Mucosa of rectum (tissue), 2 donors: ENCODE measurements around the gene ARMS2.

Experiments
- H3K27ac ChIP-seq, 2 donors: one replicate each; pipeline ENCODE4 v1.7.0; 2013; ENCODE audit warnings: inconsistent platforms in 2 of 2, low read depth in 2 of 2, low read length in 2 of 2
- H3K27me3 ChIP-seq, 2 donors: one replicate each; pipeline ENCODE4 v1.7.0; 2013; ENCODE audit warnings: low read length in 2 of 2; ENCODE audit not compliant: control insufficient read depth in 2 of 2, insufficient read depth in 2 of 2
- H3K36me3 ChIP-seq, 2 donors: one replicate each; pipeline ENCODE4 v1.7.0; 2013; ENCODE audit warnings: low read length in 2 of 2; ENCODE audit not compliant: control insufficient read depth in 2 of 2, insufficient read depth in 2 of 2
- H3K4me1 ChIP-seq, 2 donors: one replicate each; pipeline ENCODE4 v1.7.0; 2013; ENCODE audit warnings: low read length in 2 of 2, mild to moderate bottlenecking in 1 of 2; ENCODE audit not compliant: control insufficient read depth in 2 of 2, insufficient read depth in 2 of 2
- H3K4me3 ChIP-seq, 2 donors: one replicate each; pipeline ENCODE4 v1.7.0; 2013; ENCODE audit warnings: low read length in 2 of 2
- H3K9ac ChIP-seq, 2 donors: one replicate each; pipeline ENCODE4 v1.7.0; 2013; ENCODE audit warnings: low read length in 2 of 2, low read depth in 1 of 2, mild to moderate bottlenecking in 1 of 2
- H3K9me3 ChIP-seq, 2 donors: one replicate each; pipeline ENCODE4 v1.7.0; 2013; ENCODE audit warnings: low read length in 2 of 2; ENCODE audit not compliant: control insufficient read depth in 2 of 2
- donor health status: healthy.
- donor health status: Normal muscosa, but diverticular disease.

The ARMS2 gene

GRCh38 chr10:122478971-122479370, 24.5 kb downstream of the ARMS2 start:
- Histone ChIP-seq H3K4me3 (no peak overlapping the region), H3K9ac (no peak overlapping the region), H3K4me1 (peaks cover 0 to 2% of the 10 kb centered on the region in 2 donors)

DNA sequence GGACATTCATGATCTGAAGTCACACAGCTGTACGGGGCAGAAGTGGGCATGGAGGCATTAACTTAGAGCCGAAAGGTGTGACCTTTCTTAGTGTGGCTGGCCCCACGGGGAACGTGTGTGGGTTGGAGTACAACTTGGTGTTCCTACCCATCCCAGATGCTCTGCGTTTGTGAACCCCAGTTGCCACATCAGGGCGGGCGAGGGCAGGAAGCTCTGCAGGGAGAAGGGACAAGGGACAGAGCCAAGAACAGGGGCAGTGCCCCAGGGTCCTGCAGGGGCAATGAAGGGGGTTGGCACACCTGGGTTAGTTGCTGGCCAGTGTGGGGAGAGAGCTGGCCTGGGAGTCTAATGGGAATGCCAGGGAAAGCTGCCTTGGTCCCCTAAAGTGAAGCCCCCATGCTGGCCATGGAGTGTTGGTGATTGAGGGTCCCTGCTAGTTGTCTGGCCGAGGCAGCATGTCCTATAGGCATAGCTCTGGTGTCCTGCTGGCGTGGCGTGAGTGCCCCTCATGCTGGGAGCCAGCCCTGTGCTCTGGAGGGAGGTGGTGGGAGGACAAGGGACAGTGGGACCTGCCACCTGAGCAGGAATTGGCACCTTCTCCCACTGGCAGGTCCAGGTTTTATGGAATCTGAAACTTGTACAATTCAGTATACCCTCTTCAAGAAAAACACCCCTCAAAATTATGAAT, 25.8 kb downstream of the ARMS2 start:
- H3K9ac ChIP-seq = no peak overlapping the region
- peaks cover 0 to 3% of the 10 kb centered on the region in 2 donors for H3K4me1 ChIP-seq
- H3K36me3 ChIP-seq = no peaks in the 10 kb centered on the region
- H3K4me3 ChIP-seq = no peak overlapping the region
- H3K27ac ChIP-seq = no peak overlapping the region
- H3K27me3 ChIP-seq = no peaks in the 10 kb centered on the region
- no peaks in the 10 kb centered on the region for H3K9me3 ChIP-seq

More at GRCh38 chr10:122478971-122479370, 24.5 kb downstream of the ARMS2 start:
- H3K36me3 ChIP-seq = no peaks in the 10 kb centered on the region
- no peak overlapping the region for H3K27ac ChIP-seq
- no peaks in the 10 kb centered on the region for H3K9me3 ChIP-seq
- H3K27me3 ChIP-seq = peaks cover 0 to 2% of the 10 kb centered on the region in 2 donors

GRCh38 chr10:122481296-122482056, 27.0 kb downstream of the ARMS2 start:
- peaks cover 0 to 8% of the 10 kb centered on the region in 2 donors for H3K4me1 ChIP-seq
- H3K27ac ChIP-seq = no peak overlapping the region
- no peak overlapping the region for H3K9ac ChIP-seq
- H3K36me3 ChIP-seq = no peaks in the 10 kb centered on the region
- H3K27me3 ChIP-seq = no peaks in the 10 kb centered on the region
- H3K4me3 ChIP-seq = no peak overlapping the region
- H3K9me3 ChIP-seq = no peaks in the 10 kb centered on the region

- no peaks in the 10 kb centered on the region for H3K27me3 ChIP-seq
- H3K27ac ChIP-seq = no peak overlapping the region
- H3K4me3 ChIP-seq = no peak overlapping the region
- H3K9me3 ChIP-seq = no peaks in the 10 kb centered on the region
- no peaks in the 10 kb centered on the region for H3K36me3 ChIP-seq
- no peak overlapping the region for H3K9ac ChIP-seq
- peaks cover 0 to 10% of the 10 kb centered on the region in 2 donors for H3K4me1 ChIP-seq
These were observed 30.0 kb downstream of the ARMS2 start for GRCh38 chr10:122484276-122485060.

DNA sequence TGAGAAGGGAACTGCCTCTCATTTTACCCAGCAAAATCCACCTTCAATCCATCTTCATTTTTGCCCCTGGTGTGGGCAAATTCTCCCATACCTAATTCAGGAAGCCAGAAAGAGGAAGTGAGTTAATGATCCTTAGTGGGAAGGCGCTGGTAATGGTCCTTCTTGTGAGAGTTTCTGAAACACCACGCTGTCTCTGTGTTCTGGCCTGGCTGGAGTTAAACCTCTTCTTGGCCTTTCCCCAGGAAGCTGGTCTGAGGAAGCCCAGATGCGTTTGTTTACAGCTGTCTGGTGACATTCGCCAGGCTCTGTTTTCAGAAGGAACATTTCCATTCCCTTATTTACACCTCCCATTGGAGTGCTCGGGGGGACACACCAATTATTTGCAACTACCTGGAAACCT, 31.2 kb downstream of the ARMS2 start:
- H3K27ac ChIP-seq = no peak overlapping the region
- no peak overlapping the region for H3K4me3 ChIP-seq
- peaks cover 0 to 10% of the 10 kb centered on the region in 2 donors for H3K4me1 ChIP-seq
- H3K27me3 ChIP-seq = no peaks in the 10 kb centered on the region
- no peak overlapping the region for H3K9ac ChIP-seq
- no peaks in the 10 kb centered on the region for H3K36me3 ChIP-seq
- no peaks in the 10 kb centered on the region for H3K9me3 ChIP-seq

DNA sequence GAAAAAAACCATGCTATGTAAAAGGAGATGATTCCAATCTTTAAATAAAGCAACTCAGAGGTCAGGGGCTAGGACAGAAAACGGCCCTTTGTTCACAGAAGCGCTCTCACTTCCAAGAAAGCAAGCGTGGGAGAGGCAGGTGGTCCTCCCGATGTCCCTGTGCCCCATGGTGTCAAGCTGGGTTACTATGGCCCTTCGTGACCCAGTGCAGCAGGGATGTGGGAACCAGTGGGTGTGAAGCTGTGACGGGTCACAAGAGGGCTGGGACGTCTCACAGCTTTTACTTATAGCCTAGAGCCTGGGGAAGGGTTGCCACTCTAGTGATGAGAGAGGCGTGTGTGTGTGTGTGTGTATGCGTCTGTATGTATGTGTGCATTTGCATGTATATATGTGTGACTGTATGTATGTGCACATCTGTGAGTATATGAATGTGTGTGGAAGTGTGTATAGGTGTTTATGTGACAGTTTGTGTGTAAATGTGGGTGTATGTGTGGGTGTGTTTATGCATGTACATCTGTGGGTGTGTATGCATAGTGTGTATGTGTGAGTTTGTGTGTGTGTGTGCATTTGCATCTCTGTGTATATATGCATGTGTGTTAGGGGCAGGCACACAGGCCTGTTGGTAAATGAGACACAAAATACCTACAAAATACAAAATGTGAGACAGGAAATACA, 32.1 kb downstream of the ARMS2 start:
- Histone ChIP-seq H3K27me3 (peaks cover 0 to 2% of the 10 kb centered on the region in 2 donors), H3K36me3 (no peaks in the 10 kb centered on the region), H3K9ac (no peak overlapping the region), H3K27ac (no peak overlapping the region), H3K9me3 (no peaks in the 10 kb centered on the region), H3K4me3 (no peak overlapping the region), H3K4me1 (peaks cover 0 to 10% of the 10 kb centered on the region in 2 donors)

DNA sequence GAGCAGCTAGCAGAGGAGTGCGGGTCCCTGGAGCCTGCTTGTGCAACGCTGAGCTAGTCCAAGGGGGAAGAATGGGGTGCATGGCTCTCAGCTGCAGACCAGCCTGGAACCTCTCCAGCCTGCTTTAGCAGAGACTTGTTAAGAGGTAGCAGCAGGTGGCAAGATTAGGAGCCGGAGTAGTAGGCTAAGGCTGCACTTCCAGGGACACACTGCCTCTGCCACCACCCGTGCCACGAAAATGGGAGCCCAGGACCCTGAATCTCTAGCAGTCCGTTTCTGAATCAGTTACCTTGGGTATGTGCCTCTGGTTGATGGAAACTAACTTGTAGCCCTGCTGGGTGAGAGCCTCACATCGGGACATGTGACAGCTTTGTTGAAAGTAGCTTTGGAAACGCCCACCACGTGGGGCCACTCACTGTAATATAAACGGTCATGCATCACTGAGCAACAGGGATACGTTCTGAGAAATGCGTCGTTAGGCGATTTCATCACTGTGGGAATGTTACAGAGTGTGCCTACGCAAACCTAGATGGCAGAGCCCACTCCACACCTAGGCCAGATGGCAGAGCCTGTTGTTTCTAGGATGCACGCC, 32.8 kb downstream of the ARMS2 start:
- H3K36me3 ChIP-seq = no peaks in the 10 kb centered on the region
- no peak overlapping the region for H3K4me3 ChIP-seq
- H3K9me3 ChIP-seq = no peaks in the 10 kb centered on the region
- peaks cover 0 to 10% of the 10 kb centered on the region in 2 donors for H3K4me1 ChIP-seq
- peaks cover 0 to 2% of the 10 kb centered on the region in 2 donors for H3K27me3 ChIP-seq
- H3K27ac ChIP-seq = no peak overlapping the region
- H3K9ac ChIP-seq = no peak overlapping the region

DNA sequence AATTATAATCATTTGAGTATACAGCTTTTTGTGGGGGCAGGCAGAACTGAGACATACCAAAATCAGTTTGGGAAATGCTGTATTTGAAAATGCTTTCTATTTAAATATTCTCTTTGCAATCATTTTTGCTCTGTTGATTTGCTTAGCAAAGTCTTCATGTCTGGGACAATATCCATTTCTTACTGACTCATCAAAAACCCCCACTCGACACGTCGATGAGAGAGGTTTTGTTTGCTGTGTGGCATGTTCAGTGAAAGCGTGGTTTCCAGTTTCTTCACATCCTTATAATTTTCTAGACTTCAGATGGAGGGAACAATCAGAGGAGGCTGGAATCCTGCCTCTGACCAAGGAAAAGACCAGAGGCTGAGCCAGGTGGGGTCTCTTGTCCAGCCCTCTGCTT, 35.8 kb downstream of the ARMS2 start:
- Histone ChIP-seq H3K4me3 (no peak overlapping the region), H3K27me3 (peaks cover 0 to 2% of the 10 kb centered on the region in 2 donors), H3K27ac (no peak overlapping the region), H3K36me3 (no peaks in the 10 kb centered on the region), H3K4me1 (peaks cover 0 to 12% of the 10 kb centered on the region in 2 donors), H3K9me3 (no peaks in the 10 kb centered on the region), H3K9ac (no peak overlapping the region)

- Histone ChIP-seq H3K27ac (no peak overlapping the region), H3K9me3 (no peaks in the 10 kb centered on the region), H3K4me1 (peaks cover 0 to 9% of the 10 kb centered on the region in 2 donors), H3K4me3 (no peak overlapping the region), H3K27me3 (peaks cover 0 to 2% of the 10 kb centered on the region in 2 donors), H3K9ac (no peak overlapping the region), H3K36me3 (no peaks in the 10 kb centered on the region)
These were observed 36.6 kb downstream of the ARMS2 start for GRCh38 chr10:122490786-122491680.
